HEK293 (cell line): ENCODE measurements around the gene ABHD16A.
A peak's percentile ranks its signal among the peaks of the same experiment; 100 is the strongest.

ENCODE experiments used
- CTCF ChIA-PET: fragments of 350-600 bp; formaldehyde crosslinking; extraction: SDS; loops from one replicate; lab custom pipeline; 2021; ENCODE audit warnings: antibody characterized with exemption; lab: Yijun Ruan, JAX
- POLR2A ChIA-PET: fragments of 300-600 bp; formaldehyde crosslinking; extraction: SDS; loops from one replicate; lab custom pipeline; 2020; ENCODE audit warnings: antibody characterized with exemption, inconsistent platforms; lab: Yijun Ruan, JAX
- H3K27ac ChIP-seq: fragments of 200-500 bp; sonication (Bioruptor generic); 2 replicates; pipeline ENCODE4 v1.5.1; 2014; ENCODE audit warnings: low read depth, low read length, control low read depth, inconsistent platforms; ENCODE audit errors: extremely low read depth
- H3K36me3 ChIP-seq, 2 experiments: fragments of 200-500 bp in 1 of 2; sonication (Bioruptor generic) in 1 of 2; 1 replicate in 1 of 2; 2 replicates in 1 of 2; pipeline ENCODE4 v1.5.1; 2014 to 2017; ENCODE audit warnings: inconsistent platforms in 2 of 2, low read length in 2 of 2; ENCODE audit not compliant: control insufficient read depth in 2 of 2, insufficient read depth in 1 of 2
- H3K4me1 ChIP-seq: fragments of 200-500 bp; sonication (Bioruptor generic); 2 replicates; pipeline ENCODE4 v1.5.1; 2014; ENCODE audit warnings: mild to moderate bottlenecking, low read length, inconsistent platforms; ENCODE audit not compliant: control insufficient read depth, insufficient read depth
- H3K4me3 ChIP-seq: 2 replicates; pipeline ENCODE4 v1.5.1; 2011; ENCODE audit warnings: low read depth, mild to moderate bottlenecking, control low read depth, low read length, moderate library complexity
- H3K9me3 ChIP-seq: fragments of 200-500 bp; sonication (Bioruptor generic); 2 replicates; pipeline ENCODE4 v1.5.1; 2014; ENCODE audit warnings: low read depth, low read length, inconsistent platforms; ENCODE audit not compliant: control insufficient read depth, insufficient read depth
- BCL11B ChIP-seq: fragments of 450-650 bp; formaldehyde crosslinking; IDR thresholded peaks from 2 replicates; pipeline ENCODE4 v1.5.1; 2016; ENCODE audit warnings: low read depth, missing biosample characterization, missing genetic modification characterization
- EGR2 ChIP-seq: fragments of 450-650 bp; formaldehyde crosslinking; IDR thresholded peaks from 2 replicates; pipeline ENCODE4 v1.5.1; 2016; ENCODE audit warnings: low read depth, missing biosample characterization, missing genetic modification characterization
- GLI2 ChIP-seq: fragments of 450-650 bp; formaldehyde crosslinking; IDR thresholded peaks from 2 replicates; pipeline ENCODE4; 2017; ENCODE audit warnings: missing biosample characterization, missing genetic modification characterization, low read depth, borderline replicate concordance
- GLIS1 ChIP-seq: fragments of 450-650 bp; formaldehyde crosslinking; IDR thresholded peaks from 2 replicates; pipeline ENCODE4 v1.5.1; 2016; ENCODE audit warnings: missing biosample characterization, missing genetic modification characterization
- HIC1 ChIP-seq: fragments of 450-650 bp; formaldehyde crosslinking; IDR thresholded peaks from 2 replicates; pipeline ENCODE4 v1.5.1; 2016; ENCODE audit warnings: missing biosample characterization, missing genetic modification characterization
- IKZF3 ChIP-seq: fragments of 450-650 bp; IDR thresholded peaks from 2 replicates; pipeline ENCODE4 v1.5.0; 2018; ENCODE audit warnings: missing biosample characterization, mild to moderate bottlenecking, missing genetic modification characterization, moderate library complexity
- KLF1 ChIP-seq: fragments of 450-650 bp; formaldehyde crosslinking; IDR thresholded peaks from 2 replicates; pipeline ENCODE4 v1.5.1; 2016; ENCODE audit warnings: missing biosample characterization, missing genetic modification characterization
- KLF7 ChIP-seq: fragments of 450-650 bp; formaldehyde crosslinking; IDR thresholded peaks from 2 replicates; pipeline ENCODE4 v1.5.1; 2016; ENCODE audit warnings: missing biosample characterization, missing genetic modification characterization, borderline replicate concordance
- MZF1 ChIP-seq: fragments of 450-650 bp; formaldehyde crosslinking; IDR thresholded peaks from 2 replicates; pipeline ENCODE4 v1.5.1; 2017; ENCODE audit warnings: missing biosample characterization, missing genetic modification characterization, borderline replicate concordance
- PATZ1 ChIP-seq: fragments of 450-650 bp; formaldehyde crosslinking; IDR thresholded peaks from 2 replicates; pipeline ENCODE4 v1.5.1; 2016; ENCODE audit warnings: missing biosample characterization, missing genetic modification characterization
- PRDM1 ChIP-seq: fragments of 450-650 bp; formaldehyde crosslinking; IDR thresholded peaks from 2 replicates; pipeline ENCODE4; 2016; ENCODE audit warnings: missing biosample characterization, missing genetic modification characterization
- REPIN1 ChIP-seq: fragments of 450-650 bp; formaldehyde crosslinking; IDR thresholded peaks from 2 replicates; pipeline ENCODE4 v1.5.1; 2017; ENCODE audit warnings: missing biosample characterization, missing genetic modification characterization, low read depth
- SCRT2 ChIP-seq: fragments of 450-650 bp; formaldehyde crosslinking; IDR thresholded peaks from 2 replicates; pipeline ENCODE4 v1.5.1; 2016; ENCODE audit warnings: missing biosample characterization, missing genetic modification characterization
- SP7 ChIP-seq: fragments of 450-650 bp; formaldehyde crosslinking; IDR thresholded peaks from 2 replicates; pipeline ENCODE4 v1.5.1; 2016; ENCODE audit warnings: missing biosample characterization, missing genetic modification characterization
- ZBTB17 ChIP-seq: fragments of 450-650 bp; formaldehyde crosslinking; IDR thresholded peaks from 2 replicates; pipeline ENCODE4 v1.5.1; 2016; ENCODE audit warnings: missing biosample characterization, missing genetic modification characterization
- ZBTB20 ChIP-seq: fragments of 450-650 bp; formaldehyde crosslinking; IDR thresholded peaks from 2 replicates; pipeline ENCODE4 v1.5.1; 2016; ENCODE audit warnings: missing biosample characterization, missing genetic modification characterization
- ZFHX2 ChIP-seq: fragments of 450-650 bp; formaldehyde crosslinking; conservative IDR thresholded peaks from 2 replicates; pipeline ENCODE4 v1.5.1; 2016; ENCODE audit warnings: missing biosample characterization, missing genetic modification characterization
- ZIC2 ChIP-seq: fragments of 450-650 bp; formaldehyde crosslinking; IDR thresholded peaks from 2 replicates; pipeline ENCODE4 v1.5.1; 2016; ENCODE audit warnings: missing biosample characterization, missing genetic modification characterization
- ZNF18 ChIP-seq: fragments of 450-650 bp; formaldehyde crosslinking; IDR thresholded peaks from 2 replicates; pipeline ENCODE4 v1.5.1; 2016; ENCODE audit warnings: missing biosample characterization, missing genetic modification characterization
- ZNF24 ChIP-seq: fragments of 450-650 bp; formaldehyde crosslinking; IDR thresholded peaks from 2 replicates; pipeline ENCODE4 v1.5.1; 2016; ENCODE audit warnings: missing biosample characterization, missing genetic modification characterization
- ZNF266 ChIP-seq: fragments of 450-650 bp; formaldehyde crosslinking; IDR thresholded peaks from 2 replicates; pipeline ENCODE4 v1.5.1; 2016; ENCODE audit warnings: missing biosample characterization, missing genetic modification characterization, low read depth
- ZNF362 ChIP-seq: fragments of 450-650 bp; formaldehyde crosslinking; IDR thresholded peaks from 2 replicates; pipeline ENCODE4 v1.5.1; 2016; ENCODE audit warnings: missing biosample characterization, missing genetic modification characterization
- ZNF394 ChIP-seq: fragments of 450-650 bp; formaldehyde crosslinking; IDR thresholded peaks from 2 replicates; pipeline ENCODE4 v1.5.1; 2016; ENCODE audit warnings: missing biosample characterization, missing genetic modification characterization, mild to moderate bottlenecking, moderate library complexity, borderline replicate concordance
- ZNF521 ChIP-seq: fragments of 450-650 bp; formaldehyde crosslinking; IDR thresholded peaks from 2 replicates; pipeline ENCODE4 v1.5.1; 2017; ENCODE audit warnings: missing biosample characterization, mild to moderate bottlenecking, missing genetic modification characterization
- ZNF529 ChIP-seq: fragments of 450-650 bp; formaldehyde crosslinking; IDR thresholded peaks from 2 replicates; pipeline ENCODE4 v1.5.1; 2017; ENCODE audit warnings: missing genetic modification characterization, missing biosample characterization; ENCODE audit not compliant: insufficient replicate concordance
- ZNF692 ChIP-seq: fragments of 450-650 bp; formaldehyde crosslinking; IDR thresholded peaks from 2 replicates; pipeline ENCODE4 v1.5.1; 2016; ENCODE audit warnings: missing biosample characterization, missing genetic modification characterization

Gene ABHD16A

GRCh38 chr6:31715022-31715958, 12.2 kb upstream of the ABHD16A start, which contains the start of gene LY6G6D (continued):
- TF ChIP-seq ZNF529 (tag by site-specific recombination) = no peak
- no peak for TF ChIP-seq HIC1 (tag by site-specific recombination)
- no peak for TF ChIP-seq GLI2 (tag by site-specific recombination)
- no peak for TF ChIP-seq ZNF521 (tag by site-specific recombination)
- TF ChIP-seq REPIN1 (tag by site-specific recombination) = no peak
- TF ChIP-seq SCRT2 (tag by site-specific recombination) = peak; percentile 80
- TF ChIP-seq ZNF266 (tag by site-specific recombination) = no peak
- TF ChIP-seq ZNF24 = no peak

- Histone ChIP-seq H3K36me3 (no peaks in the 10 kb centered on the region), H3K27ac (peak overlapping the region; percentile 46), H3K4me1 (peaks cover 4% of the 10 kb centered on the region), H3K9me3 (no peaks in the 10 kb centered on the region), H3K4me3 (no peak overlapping the region)
- ChIA-PET CTCF (interaction anchor here (0.6 to 1.5 kb wide), 6 partner anchors 10 to 1180 kb away, joined by 3 to 8 read pairs (median 4); no protein-coding TSS in a partner anchor), POLR2A (interaction anchor here (0.8 to 2.3 kb wide), 6 partner anchors 11 to 113 kb away, joined by 3 to 10 read pairs (median 4); partner anchors contain the start of genes ABHD16A, HSPA1B and MSH5)
- peak; percentile 99 for TF ChIP-seq ZIC2 (tag by site-specific recombination)
- peak; percentile 26; the same call in 1 of the 2 replicates for TF ChIP-seq ZBTB20 (tag by site-specific recombination)
- TF ChIP-seq IKZF3 (tag by site-specific recombination) = peak; percentile 11; the same call in 1 of the 2 replicates
- TF ChIP-seq KLF7 (tag by site-specific recombination) = 0 out of 2 replicates have a peak, but pooled peaks have one; percentile 37
- TF ChIP-seq ZNF394 (tag by site-specific recombination) = peak; percentile 100
- peak; percentile 74; the same call in 1 of the 2 replicates for TF ChIP-seq ZNF692 (tag by site-specific recombination)
- peak; percentile 99 for TF ChIP-seq SP7
- peak; percentile 100 for TF ChIP-seq KLF1
- 0 out of 2 replicates have a peak, but pooled peaks have one; percentile 7 for TF ChIP-seq BCL11B
- peak; percentile 89 for TF ChIP-seq PRDM1 (tag by site-specific recombination)
- peak; percentile 99 for TF ChIP-seq ZFHX2 (tag by site-specific recombination)
- TF ChIP-seq ZNF18 = no peak
- no peak for TF ChIP-seq ZNF362 (tag by site-specific recombination)
- peak; percentile 48 for TF ChIP-seq ZBTB17 (tag by site-specific recombination)
- peak; percentile 84 for TF ChIP-seq MZF1 (tag by site-specific recombination)
- TF ChIP-seq PATZ1 (tag by site-specific recombination) = peak; percentile 63; the same call in 1 of the 2 replicates
- TF ChIP-seq EGR2 (tag by site-specific recombination) = peak; percentile 99
- peak; percentile 91 for TF ChIP-seq GLIS1 (tag by site-specific recombination)
Observed at GRCh38 chr6:31713991-31714684, 11.0 kb upstream of the ABHD16A start.
